PC-3 (cell line): ENCODE data around the gene DCTD. TPM values are rescaled to one million over a fixed set of nuclear protein-coding genes. Genes with fewer than 3 reads are reported as not detected.

ENCODE experiments used
- ATAC-seq: fragments of 200-7000 bp; cut with Tn5 transposase; 2 replicates; pipeline ENCODE4 v1.9.1; 2020; ENCODE audit warnings: mild to moderate bottlenecking, moderate library complexity
- BruUV-seq: library from RNA; stranded (reverse); fragments of 400-500 nt; replicated peaks from 2 replicates; lab custom pipeline; 2021; lab: Mats Ljungman, UMichigan
- CTCF ChIA-PET: fragments of 300-600 bp; sonication (Branson Sonifier 250); formaldehyde crosslinking; loops from one replicate; lab custom pipeline; 2022; ENCODE audit warnings: antibody characterized with exemption; lab: Charles Lee
- POLR2A ChIA-PET: fragments of 300-600 bp; sonication (Branson Sonifier 250); formaldehyde crosslinking; loops from one replicate; lab custom pipeline; 2022; ENCODE audit warnings: antibody characterized with exemption; ENCODE audit not compliant: unreplicated experiment; lab: Charles Lee
- DNase-seq: peaks from one replicate; pipeline ENCODE4 v3.0.0-alpha.2; 2015
- H2AFZ ChIP-seq: fragments of 300-600 bp; sonication (generic); 2 replicates; pipeline ENCODE4 v1.6.0; 2016; ENCODE audit warnings: antibody characterized with exemption, low read length
- H3F3A ChIP-seq: fragments of 300-600 bp; sonication (generic); one replicate; pipeline ENCODE4 v1.6.0; 2017; ENCODE audit warnings: antibody characterized with exemption, low read length, control low read depth, mild to moderate bottlenecking; ENCODE audit not compliant: unreplicated experiment
- H3K27ac ChIP-seq: fragments of 300-600 bp; sonication (generic); 2 replicates; pipeline ENCODE4 v1.5.1; 2016; ENCODE audit warnings: mild to moderate bottlenecking, low read length
- H3K27me3 ChIP-seq: fragments of 300-600 bp; sonication (generic); 2 replicates; pipeline ENCODE4 v1.6.1; 2016; ENCODE audit warnings: low read length, mixed read lengths
- H3K36me3 ChIP-seq: fragments of 300-600 bp; sonication (generic); 2 replicates; pipeline ENCODE4 v1.6.1; 2016; ENCODE audit warnings: low read depth, mixed run types, low read length, mixed read lengths
- H3K4me1 ChIP-seq: fragments of 300-600 bp; sonication (generic); 2 replicates; pipeline ENCODE4 v1.5.1; 2016; ENCODE audit warnings: low read length; ENCODE audit not compliant: insufficient read depth
- H3K4me2 ChIP-seq: fragments of 300-600 bp; sonication (generic); 2 replicates; pipeline ENCODE4 v1.6.0; 2016; ENCODE audit warnings: low read length
- H3K4me3 ChIP-seq: fragments of 300-600 bp; sonication (generic); 2 replicates; pipeline ENCODE4 v1.5.1; 2016; ENCODE audit warnings: mild to moderate bottlenecking, low read length, mixed read lengths
- H3K79me2 ChIP-seq: fragments of 300-600 bp; sonication (generic); 2 replicates; pipeline ENCODE4 v1.6.1; 2017; ENCODE audit warnings: low read length, mixed read lengths
- H3K9ac ChIP-seq: fragments of 300-600 bp; sonication (generic); 2 replicates; pipeline ENCODE4 v1.6.0; 2016; ENCODE audit warnings: mild to moderate bottlenecking, low read length
- H3K9me2 ChIP-seq: fragments of 300-600 bp; sonication (generic); replicated peaks from 2 replicates; pipeline ENCODE4 v1.6.1; 2016; ENCODE audit warnings: mixed run types, low read length, mixed read lengths
- H3K9me3 ChIP-seq: fragments of 300-600 bp; sonication (generic); 2 replicates; pipeline ENCODE4 v1.6.1; 2016; ENCODE audit warnings: low read length, mixed read lengths
- H4K20me1 ChIP-seq: fragments of 300-600 bp; sonication (generic); 2 replicates; pipeline ENCODE4 v1.6.1; 2016; ENCODE audit warnings: low read length, mixed read lengths
- EZH2 ChIP-seq: fragments of 300-600 bp; sonication (generic); IDR thresholded peaks from one replicate; pipeline ENCODE4 v1.6.1; 2017; ENCODE audit warnings: antibody characterized with exemption, mild to moderate bottlenecking, low read length; ENCODE audit not compliant: unreplicated experiment
- EZH2phosphoT487 ChIP-seq: fragments of 300-600 bp; sonication (generic); IDR thresholded peaks from 2 replicates; pipeline ENCODE4 v1.6.1; 2018; ENCODE audit warnings: mild to moderate bottlenecking, antibody characterized with exemption, low read length, borderline replicate concordance
- intact Hi-C: fragments of 100-400 bp; cut with micrococcal nuclease; formaldehyde crosslinking; loops from 2 replicates; pipeline ENCODE4 v1.9.0; 2023
- total RNA-seq: library from RNA; depleted of rRNA; stranded (reverse); fragments of >200 nt; gene quantifications from 2 replicates; pipeline ENCODE4 v1.2.3, GENCODE V29; 2014
- TF ChIP-seq, protein P1 (sequence below): fragments of 300-600 bp; sonication (generic); conservative IDR thresholded peaks from 2 replicates; pipeline ENCODE4 v1.5.1; 2017; ENCODE audit warnings: antibody characterized with exemption, low read depth, mild to moderate bottlenecking, low read length

Gene DCTD
- total RNA-seq, 1 experiment from 2014 or later, result 58.1 TPM

GRCh38 chr4:182931691-182932345 lies 14.6 kb upstream of the DCTD start:
- ChIA-PET CTCF (no interaction called here), POLR2A (no interaction called here)
- H3K4me3 ChIP-seq, result no peak overlapping the region
- no peak overlapping the region for H2AFZ ChIP-seq
- no peaks in the 10 kb centered on the region for H3K9me3 ChIP-seq
- no peak overlapping the region for H3K27ac ChIP-seq
- TF ChIP-seq EZH2, result no peak
- TF ChIP-seq, protein P1, sequence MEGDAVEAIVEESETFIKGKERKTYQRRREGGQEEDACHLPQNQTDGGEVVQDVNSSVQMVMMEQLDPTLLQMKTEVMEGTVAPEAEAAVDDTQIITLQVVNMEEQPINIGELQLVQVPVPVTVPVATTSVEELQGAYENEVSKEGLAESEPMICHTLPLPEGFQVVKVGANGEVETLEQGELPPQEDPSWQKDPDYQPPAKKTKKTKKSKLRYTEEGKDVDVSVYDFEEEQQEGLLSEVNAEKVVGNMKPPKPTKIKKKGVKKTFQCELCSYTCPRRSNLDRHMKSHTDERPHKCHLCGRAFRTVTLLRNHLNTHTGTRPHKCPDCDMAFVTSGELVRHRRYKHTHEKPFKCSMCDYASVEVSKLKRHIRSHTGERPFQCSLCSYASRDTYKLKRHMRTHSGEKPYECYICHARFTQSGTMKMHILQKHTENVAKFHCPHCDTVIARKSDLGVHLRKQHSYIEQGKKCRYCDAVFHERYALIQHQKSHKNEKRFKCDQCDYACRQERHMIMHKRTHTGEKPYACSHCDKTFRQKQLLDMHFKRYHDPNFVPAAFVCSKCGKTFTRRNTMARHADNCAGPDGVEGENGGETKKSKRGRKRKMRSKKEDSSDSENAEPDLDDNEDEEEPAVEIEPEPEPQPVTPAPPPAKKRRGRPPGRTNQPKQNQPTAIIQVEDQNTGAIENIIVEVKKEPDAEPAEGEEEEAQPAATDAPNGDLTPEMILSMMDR, result no peak
- TF ChIP-seq EZH2phosphoT487, result no peak
- H3K9ac ChIP-seq, result no peak overlapping the region
- no TSS peak for BruUV-seq
- H3F3A ChIP-seq, result no peaks in the 10 kb centered on the region
- H3K9me2 ChIP-seq, result no peaks in the 10 kb centered on the region
- no peaks in the 10 kb centered on the region for H3K36me3 ChIP-seq
- H3K27me3 ChIP-seq, result no peaks in the 10 kb centered on the region
- intact Hi-C loops, result no loop called here
- no peaks in the 10 kb centered on the region for H4K20me1 ChIP-seq
- ATAC-seq (no peak), DNase-seq (no peak)
- no peaks in the 10 kb centered on the region; the same call in 1 of the 2 replicates for H3K4me1 ChIP-seq
- H3K79me2 ChIP-seq, result no peaks in the 10 kb centered on the region
- no peak overlapping the region for H3K4me2 ChIP-seq

DNA sequence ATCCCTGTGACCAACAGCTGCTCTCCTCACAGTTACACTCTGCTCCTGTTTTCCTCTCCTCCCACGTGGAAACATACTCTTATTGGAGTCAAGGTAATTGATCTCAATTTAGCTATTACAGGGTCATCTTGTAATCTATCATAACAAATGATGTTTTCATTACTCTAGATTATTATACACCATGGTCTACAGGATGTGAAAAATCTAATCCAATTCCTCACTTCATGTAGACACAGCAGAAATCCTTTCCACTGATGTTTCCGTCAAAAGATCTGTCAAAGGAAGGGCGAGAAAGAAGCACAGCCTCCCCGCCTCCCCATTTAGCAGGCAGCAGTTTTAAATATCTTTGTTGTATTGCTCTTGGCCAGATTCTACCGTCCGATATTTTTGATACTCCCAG lies 13.7 kb upstream of the DCTD start:
- TF ChIP-seq EZH2 (no peak), EZH2phosphoT487 (no peak)
- TF ChIP-seq, protein P1, result no peak
- DNase-seq (no peak), ATAC-seq (no peak)
- Histone ChIP-seq H3K9me3 (no peaks in the 10 kb centered on the region), H3K4me3 (no peak overlapping the region), H3K4me1 (no peaks in the 10 kb centered on the region; the same call in 1 of the 2 replicates), H3K27ac (no peak overlapping the region), H3K36me3 (no peaks in the 10 kb centered on the region), H3F3A (no peaks in the 10 kb centered on the region), H3K9me2 (no peaks in the 10 kb centered on the region), H3K79me2 (no peaks in the 10 kb centered on the region), H3K4me2 (no peak overlapping the region), H3K27me3 (no peaks in the 10 kb centered on the region), H2AFZ (no peak overlapping the region), H3K9ac (no peak overlapping the region), H4K20me1 (no peaks in the 10 kb centered on the region)
- POLR2A ChIA-PET, result no interaction called here
- no TSS peak for BruUV-seq
- CTCF ChIA-PET, result no interaction called here
- intact Hi-C loops, result no loop called here

GRCh38 chr4:182929296-182929695 lies 12.1 kb upstream of the DCTD start:
- TF ChIP-seq, protein P1, result no peak
- TF ChIP-seq EZH2, result no peak
- no peak for TF ChIP-seq EZH2phosphoT487
- ChIA-PET CTCF (interaction anchor here (0.6 kb wide), 1 partner anchor 9 kb away, joined by 3 read pairs; no protein-coding TSS in a partner anchor), POLR2A (no interaction called here)
- no peaks in the 10 kb centered on the region for H4K20me1 ChIP-seq
- H3K27me3 ChIP-seq, result no peaks in the 10 kb centered on the region
- no peak overlapping the region for H3K27ac ChIP-seq
- ATAC-seq (0 out of 2 replicates have a peak, but pooled peaks have one; percentile 29), DNase-seq (peak; percentile 64)
- no peaks in the 10 kb centered on the region for H3K79me2 ChIP-seq
- H3F3A ChIP-seq, result no peaks in the 10 kb centered on the region
- H3K9me2 ChIP-seq, result no peaks in the 10 kb centered on the region
- intact Hi-C loops, result loop anchor here (5.0 to 10.0 kb wide), 2 partner anchors 114 to 452 kb away; no protein-coding TSS in a partner anchor
- no peaks in the 10 kb centered on the region for H3K9me3 ChIP-seq
- H3K36me3 ChIP-seq, result no peaks in the 10 kb centered on the region
- no peak overlapping the region for H2AFZ ChIP-seq
- no peak overlapping the region for H3K4me2 ChIP-seq
- BruUV-seq, result no TSS peak
- H3K9ac ChIP-seq, result no peak overlapping the region
- H3K4me3 ChIP-seq, result no peak overlapping the region
- no peaks in the 10 kb centered on the region; the same call in 1 of the 2 replicates for H3K4me1 ChIP-seq
